Measurements from ENCODE around the gene SCGB1D4.

The SCGB1D4 gene

DNA sequence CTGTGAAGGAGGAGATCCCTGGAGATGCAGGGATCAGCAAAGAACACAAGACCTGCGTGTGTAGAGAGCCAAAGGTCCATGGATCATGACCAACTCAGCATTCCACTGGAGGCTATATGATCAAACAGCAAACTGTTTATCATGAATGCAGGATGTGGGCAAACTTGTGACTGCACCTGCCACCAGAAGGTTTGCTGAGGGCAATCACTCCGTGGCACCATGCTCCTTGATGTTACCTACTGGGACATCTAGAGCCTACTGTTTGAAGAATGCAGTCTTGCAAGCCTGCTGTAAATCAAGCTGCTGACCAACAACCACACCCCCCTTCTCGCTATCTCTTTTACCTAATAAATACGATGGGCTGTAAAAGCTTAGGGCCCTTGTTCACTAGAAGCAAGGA lies 47.2 kb downstream of the SCGB1D4 start:
- Histone ChIP-seq H3K36me3 (replicated peaks) (no peaks in the 10 kb centered on the region), H3K4me3 (ENCODE audit: low read depth, low read length) (no peak overlapping the region), H3K27me3 (replicated peaks) (no peaks in the 10 kb centered on the region), H3K27ac (no peak overlapping the region)
- no peak for DNase-seq
- in situ Hi-C loops (cut with HindIII; ENCODE audit: low pct_ligation_motif_present, low sequenced_read_pairs) = no loop called here
- TF ChIP-seq, protein P1, sequence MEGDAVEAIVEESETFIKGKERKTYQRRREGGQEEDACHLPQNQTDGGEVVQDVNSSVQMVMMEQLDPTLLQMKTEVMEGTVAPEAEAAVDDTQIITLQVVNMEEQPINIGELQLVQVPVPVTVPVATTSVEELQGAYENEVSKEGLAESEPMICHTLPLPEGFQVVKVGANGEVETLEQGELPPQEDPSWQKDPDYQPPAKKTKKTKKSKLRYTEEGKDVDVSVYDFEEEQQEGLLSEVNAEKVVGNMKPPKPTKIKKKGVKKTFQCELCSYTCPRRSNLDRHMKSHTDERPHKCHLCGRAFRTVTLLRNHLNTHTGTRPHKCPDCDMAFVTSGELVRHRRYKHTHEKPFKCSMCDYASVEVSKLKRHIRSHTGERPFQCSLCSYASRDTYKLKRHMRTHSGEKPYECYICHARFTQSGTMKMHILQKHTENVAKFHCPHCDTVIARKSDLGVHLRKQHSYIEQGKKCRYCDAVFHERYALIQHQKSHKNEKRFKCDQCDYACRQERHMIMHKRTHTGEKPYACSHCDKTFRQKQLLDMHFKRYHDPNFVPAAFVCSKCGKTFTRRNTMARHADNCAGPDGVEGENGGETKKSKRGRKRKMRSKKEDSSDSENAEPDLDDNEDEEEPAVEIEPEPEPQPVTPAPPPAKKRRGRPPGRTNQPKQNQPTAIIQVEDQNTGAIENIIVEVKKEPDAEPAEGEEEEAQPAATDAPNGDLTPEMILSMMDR (IDR thresholded peaks at IDR 0.05; ENCODE audit: low read depth, low read length, missing control alignments) = no peak
